Limb (tissue), 2 donors: ENCODE data around the gene NPPB.

Experiments
- DNase-seq, 2 donors: peaks; one replicate each; pipeline ENCODE4 v3.0.0-alpha.2; 2016; ENCODE audit errors: extremely low spot score in 2 of 2

Gene NPPB

GRCh38 chr1:11858158-11858557, 587 bp downstream of the NPPB start:
- no peak for DNase-seq

- no peak for DNase-seq
These were observed 1.4 kb downstream of the NPPB start for GRCh38 chr1:11857164-11857851.

GRCh38 chr1:11856698-11857097, 2.0 kb downstream of the NPPB start:
- no peak for DNase-seq

- no peak for DNase-seq
These were observed 3.3 kb downstream of the NPPB start for GRCh38 chr1:11855430-11855829.

GRCh38 chr1:11854519-11854918, 4.2 kb downstream of the NPPB start:
- no peak for DNase-seq

- DNase-seq: no peak
These were observed 7.6 kb downstream of the NPPB start for GRCh38 chr1:11851180-11851579.

GRCh38 chr1:11850156-11850555, 8.6 kb downstream of the NPPB start:
- DNase-seq: no peak

GRCh38 chr1:11848373-11848700, 10.4 kb downstream of the NPPB start:
- DNase-seq: peak in 1 of 2 donors; percentile 7

GRCh38 chr1:11847667-11848372, 10.9 kb downstream of the NPPB start, which contains the start of gene NPPA:
Gene NPPA (minus strand): TSS chr1:11847783. CDS start chr1:11847684, 99 bp downstream.
- peak; percentile 17 to 71 for DNase-seq

- no peak for DNase-seq
These were observed 13.0 kb downstream of the NPPB start for GRCh38 chr1:11845641-11846335.

GRCh38 chr1:11842154-11843041, 16.3 kb downstream of the NPPB start:
- peak; percentile 39 to 63 for DNase-seq

GRCh38 chr1:11841245-11842153, 17.2 kb downstream of the NPPB start:
- no peak for DNase-seq

GRCh38 chr1:11839727-11840705, 18.7 kb downstream of the NPPB start:
- no peak for DNase-seq

GRCh38 chr1:11838349-11839272, 20.1 kb downstream of the NPPB start:
- DNase-seq: peak; percentile 79 to 87

GRCh38 chr1:11837767-11838348, 20.9 kb downstream of the NPPB start:
- DNase-seq: no peak

GRCh38 chr1:11836955-11837766, 21.6 kb downstream of the NPPB start:
- DNase-seq: no peak
